Kidney glomerular epithelial cell (primary cell): ENCODE measurements around the gene NFIA.

Experiments used
- DNase-seq: peaks from one replicate; lab custom pipeline; 2025; lab: John Stamatoyannopoulos, UW

NFIA gene

GRCh38 chr1:61370177-61370912 lies 288.0 kb downstream of the NFIA start:
- no peak for DNase-seq

- DNase-seq, result no peak
Measured at GRCh38 chr1:61370913-61371279, 288.5 kb downstream of the NFIA start.

DNA sequence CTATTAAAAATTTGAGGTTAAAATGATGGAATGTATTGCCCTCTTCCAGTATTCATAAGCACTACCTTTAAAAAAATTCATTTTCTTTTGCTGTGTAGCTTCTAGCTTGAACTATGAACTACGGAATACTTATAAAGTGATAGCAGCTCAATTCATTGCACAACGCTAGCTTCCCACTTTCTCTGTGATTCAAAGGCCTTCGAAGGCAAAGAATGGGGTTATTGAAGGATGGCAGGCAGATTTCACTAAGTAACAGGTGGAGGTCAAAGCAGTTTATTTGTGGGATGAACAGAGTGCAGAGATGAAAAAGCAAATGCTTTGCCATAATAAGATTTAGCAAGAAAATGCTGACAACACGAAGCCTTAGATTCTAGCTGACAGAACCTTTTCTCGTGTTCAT lies 290.6 kb downstream of the NFIA start:
- DNase-seq, result no peak

- DNase-seq, result no peak
Measured at GRCh38 chr1:61374156-61374555, 291.8 kb downstream of the NFIA start.

DNA sequence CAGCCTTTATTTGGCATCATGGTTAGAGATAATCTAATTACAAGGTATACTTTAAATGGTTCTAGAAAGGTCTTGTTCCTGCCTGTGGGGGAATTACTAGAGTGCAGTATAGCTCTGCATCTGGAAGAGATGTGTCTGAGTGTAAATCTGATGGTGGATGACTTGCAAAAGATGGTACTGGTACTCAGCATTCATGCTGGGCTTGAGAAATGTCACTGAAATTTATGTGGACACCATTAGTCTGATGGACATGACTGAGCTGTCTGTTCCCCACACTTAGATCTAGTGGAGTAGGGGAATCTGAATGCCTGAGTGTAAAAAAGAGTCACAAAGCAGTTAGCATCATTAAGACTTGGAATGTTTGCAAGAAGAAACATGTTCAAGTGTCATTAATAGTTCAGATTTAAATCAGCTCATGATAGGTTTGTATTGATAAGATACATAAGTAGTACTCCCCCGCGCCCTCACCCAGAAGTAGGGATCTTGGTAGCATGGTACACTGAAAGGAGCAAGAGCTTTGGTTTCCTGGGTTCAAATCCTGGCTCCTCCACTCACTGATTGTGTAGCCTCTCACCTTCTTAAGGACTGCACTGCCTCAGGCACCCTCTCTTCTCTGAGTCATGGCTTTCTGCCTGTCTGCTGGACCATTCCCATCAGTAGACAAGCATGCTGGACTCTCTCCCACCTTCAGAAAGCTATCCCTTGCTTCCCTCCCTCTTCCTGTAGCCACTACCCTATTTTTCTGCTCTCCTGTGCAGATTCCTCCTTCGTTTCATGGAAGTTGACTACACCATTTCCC lies 292.9 kb downstream of the NFIA start:
- no peak for DNase-seq

DNA sequence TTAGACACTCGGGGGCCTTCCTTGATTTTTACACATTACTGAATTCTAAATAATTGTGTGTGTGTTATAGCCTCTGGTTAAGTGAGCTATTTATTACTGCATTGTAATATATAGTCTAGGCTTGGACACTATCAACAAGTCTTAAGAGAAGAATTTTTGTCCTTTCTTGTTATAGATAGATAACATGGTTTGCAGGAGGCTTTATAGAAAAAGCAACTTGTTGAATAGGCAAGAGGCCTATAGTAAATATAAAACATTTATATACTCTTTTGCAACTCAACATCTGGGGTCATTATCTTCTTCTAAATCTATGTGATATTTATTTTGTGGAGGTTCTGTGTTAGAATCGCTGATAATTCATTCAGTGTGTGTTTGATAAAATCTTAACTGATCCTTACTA lies 293.8 kb downstream of the NFIA start:
- DNase-seq, result no peak

GRCh38 chr1:61377242-61377958 lies 295.0 kb downstream of the NFIA start:
- no peak for DNase-seq

DNA sequence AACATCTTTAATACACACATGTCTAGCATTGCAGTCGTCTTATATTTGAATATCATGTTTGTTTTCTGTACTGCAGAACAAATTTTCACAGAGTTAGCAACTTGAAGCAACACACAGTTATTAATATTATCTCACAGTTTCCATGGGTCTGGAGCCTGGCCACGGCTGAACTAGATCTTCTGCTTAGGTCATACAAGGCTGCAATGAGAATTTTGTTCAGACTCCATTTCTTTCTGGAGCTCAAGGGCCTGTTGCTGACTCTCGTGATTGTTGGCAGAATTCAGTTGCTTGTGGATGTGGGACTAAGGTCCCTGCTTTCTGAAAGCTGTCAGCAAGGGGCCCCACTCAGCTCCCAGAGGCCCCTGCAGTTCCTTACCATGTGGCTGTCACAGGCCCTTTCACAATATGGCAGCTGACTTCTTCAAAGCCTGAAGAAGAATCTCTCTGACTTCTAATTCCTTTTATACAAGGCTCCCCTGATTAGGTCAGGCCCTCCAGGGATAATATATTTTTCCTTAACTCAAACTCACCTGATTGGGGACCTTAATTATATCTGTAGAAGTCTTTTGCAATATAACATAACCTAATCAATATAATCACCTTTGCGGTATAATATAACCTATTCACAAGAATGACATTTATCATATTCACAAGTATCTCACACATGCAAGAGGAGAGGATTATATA lies 296.3 kb downstream of the NFIA start:
- DNase-seq, result no peak

GRCh38 chr1:61379693-61380092 lies 297.3 kb downstream of the NFIA start:
- no peak for DNase-seq

DNA sequence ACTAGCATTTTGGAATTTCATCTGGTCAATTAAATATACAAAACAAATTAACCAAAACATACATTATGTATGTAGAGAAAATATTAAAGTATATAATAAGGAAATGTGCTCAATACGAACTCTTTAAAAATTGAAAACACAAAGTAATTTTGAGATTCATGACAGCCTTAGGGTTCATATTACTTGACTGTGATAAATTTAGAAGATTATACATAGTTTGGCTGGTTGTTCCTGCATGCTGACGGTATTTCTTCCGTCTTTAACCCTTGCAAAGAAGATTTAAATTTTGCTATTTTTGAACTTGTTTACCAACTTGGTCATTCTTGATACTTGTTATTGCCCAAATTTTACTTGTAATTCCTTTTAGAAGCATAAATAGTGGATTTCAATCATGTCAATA lies 298.2 kb downstream of the NFIA start:
- no peak for DNase-seq

- DNase-seq, result no peak
Measured at GRCh38 chr1:61386323-61386722, 304.0 kb downstream of the NFIA start.

GRCh38 chr1:61386770-61387169 lies 304.4 kb downstream of the NFIA start:
- no peak for DNase-seq

DNA sequence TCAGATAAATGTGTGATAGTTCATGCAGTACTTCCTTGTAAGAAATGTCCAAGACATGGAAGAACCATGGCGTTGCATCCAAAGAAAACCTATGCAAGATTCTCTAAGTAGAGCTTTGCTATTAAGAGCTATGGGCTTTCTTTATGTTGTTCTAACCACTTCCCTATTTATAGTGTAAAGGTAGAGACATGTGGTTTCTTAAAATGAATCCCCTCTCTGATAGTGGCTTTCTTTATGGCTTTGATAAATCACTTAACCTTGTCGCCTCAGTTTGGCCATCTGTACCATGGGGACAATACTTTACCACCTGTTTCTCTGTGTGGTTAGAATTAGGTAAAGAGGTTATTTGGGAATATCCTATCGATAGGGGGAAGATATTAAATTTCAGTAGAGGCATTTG lies 305.5 kb downstream of the NFIA start:
- DNase-seq, result no peak

- peak; percentile 38 for DNase-seq
Measured at GRCh38 chr1:61388566-61388965, 306.2 kb downstream of the NFIA start.

- DNase-seq, result no peak
Measured at GRCh38 chr1:61389194-61389925, 307.0 kb downstream of the NFIA start.

- no peak for DNase-seq
Measured at GRCh38 chr1:61389926-61390845, 307.8 kb downstream of the NFIA start.

DNA sequence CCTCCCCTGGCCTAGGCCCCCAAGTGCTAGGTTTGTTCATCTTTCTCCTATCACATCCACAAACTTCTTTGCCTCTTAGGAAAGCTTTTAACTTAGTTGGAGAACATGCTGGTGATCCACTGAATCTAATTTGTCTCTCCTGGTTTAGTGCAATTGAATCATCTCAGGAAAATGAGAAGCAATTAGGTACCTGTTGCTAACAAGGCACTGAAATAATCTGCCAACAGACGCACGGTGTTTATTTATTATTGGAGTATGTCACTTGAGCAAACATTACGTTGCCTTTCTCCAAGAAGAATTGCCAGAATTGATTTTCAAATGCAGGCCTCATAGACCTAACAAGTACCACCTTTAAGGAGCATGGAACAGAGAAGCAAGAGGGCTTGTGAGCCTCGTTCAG lies 309.4 kb downstream of the NFIA start:
- no peak for DNase-seq

GRCh38 chr1:61392409-61393242 lies 310.3 kb downstream of the NFIA start:
- DNase-seq, result no peak

- no peak for DNase-seq
Measured at GRCh38 chr1:61393575-61393974, 311.2 kb downstream of the NFIA start.
